ACC112 (cell line): Measurements from ENCODE around the gene PLA2G2D.

Experiments
- H2AFZ ChIP-seq: fragments of 200-600 bp; sonication (generic); one replicate; pipeline ENCODE4 v1.6.0; 2017; ENCODE audit warnings: antibody characterized with exemption, low read length; ENCODE audit not compliant: unreplicated experiment
- H3K27ac ChIP-seq: fragments of 200-600 bp; sonication (generic); 2 replicates; pipeline ENCODE4 v1.5.1; 2014; ENCODE audit warnings: low read depth, mild to moderate bottlenecking, antibody characterized with exemption, low read length, moderate library complexity
- H3K27me3 ChIP-seq: fragments of 200-600 bp; sonication (generic); 2 replicates; pipeline ENCODE4 v1.6.1; 2014; ENCODE audit warnings: mild to moderate bottlenecking, antibody characterized with exemption, low read length, moderate library complexity, mixed read lengths; ENCODE audit not compliant: insufficient read depth
- H3K36me3 ChIP-seq: fragments of 200-600 bp; sonication (generic); 2 replicates; pipeline ENCODE4 v1.6.1; 2016; ENCODE audit warnings: mild to moderate bottlenecking, antibody characterized with exemption, low read length, moderate library complexity, mixed read lengths; ENCODE audit not compliant: insufficient read depth
- H3K4me1 ChIP-seq: fragments of 200-600 bp; sonication (generic); one replicate; pipeline ENCODE4 v1.6.1; 2016; ENCODE audit warnings: low read length, mixed read lengths; ENCODE audit not compliant: insufficient read depth, unreplicated experiment, control insufficient read depth
- H3K4me3 ChIP-seq: fragments of 200-600 bp; sonication (generic); 2 replicates; pipeline ENCODE4 v1.5.1; 2014; ENCODE audit warnings: mild to moderate bottlenecking, low read depth, low read length
- H3K79me2 ChIP-seq: fragments of 200-600 bp; sonication (generic); one replicate; pipeline ENCODE4 v1.6.0; 2016; ENCODE audit warnings: low read length; ENCODE audit not compliant: control insufficient read depth, unreplicated experiment, insufficient read depth

Gene PLA2G2D

DNA sequence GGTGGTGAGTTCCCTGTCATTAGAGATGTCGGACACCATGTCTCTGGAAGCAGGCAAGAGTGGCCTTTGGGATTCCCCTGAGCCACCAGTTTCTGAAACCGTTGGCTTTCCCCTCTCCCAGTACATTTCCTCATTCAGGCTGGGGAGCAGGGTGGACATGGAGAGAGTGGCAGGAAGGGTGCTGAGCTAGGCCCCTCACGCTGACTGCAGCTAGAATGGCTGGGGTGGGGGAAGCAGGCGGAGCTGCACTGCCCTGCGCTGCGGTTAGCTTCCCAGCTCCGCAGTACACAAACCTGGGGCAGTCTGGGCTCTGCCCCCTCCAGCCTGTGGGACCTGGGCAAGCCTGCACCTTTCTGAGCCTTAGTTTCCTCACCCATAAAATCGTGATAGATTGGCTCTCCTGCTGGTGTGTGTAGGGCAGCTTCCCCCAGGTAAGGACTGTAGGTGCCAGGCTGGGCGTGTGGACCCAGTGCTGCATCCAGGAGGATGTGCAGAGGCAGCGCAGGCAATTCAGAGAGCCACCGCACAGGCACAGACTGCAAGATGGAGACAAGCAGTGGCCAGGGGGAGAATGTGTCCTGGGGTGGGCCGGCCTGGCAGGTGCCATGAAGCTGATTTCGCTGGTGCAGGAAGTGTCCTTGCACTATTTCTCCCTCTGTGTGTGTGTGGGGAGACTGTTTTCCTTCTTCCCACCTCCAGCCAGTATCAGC is 22.8 kb upstream of the PLA2G2D start:
- Histone ChIP-seq H2AFZ (no peak overlapping the region), H3K79me2 (no peaks in the 10 kb centered on the region), H3K4me3 (no peak overlapping the region), H3K27me3 (peaks cover 21% of the 10 kb centered on the region), H3K27ac (no peak overlapping the region), H3K4me1 (no peaks in the 10 kb centered on the region), H3K36me3 (no peaks in the 10 kb centered on the region)

DNA sequence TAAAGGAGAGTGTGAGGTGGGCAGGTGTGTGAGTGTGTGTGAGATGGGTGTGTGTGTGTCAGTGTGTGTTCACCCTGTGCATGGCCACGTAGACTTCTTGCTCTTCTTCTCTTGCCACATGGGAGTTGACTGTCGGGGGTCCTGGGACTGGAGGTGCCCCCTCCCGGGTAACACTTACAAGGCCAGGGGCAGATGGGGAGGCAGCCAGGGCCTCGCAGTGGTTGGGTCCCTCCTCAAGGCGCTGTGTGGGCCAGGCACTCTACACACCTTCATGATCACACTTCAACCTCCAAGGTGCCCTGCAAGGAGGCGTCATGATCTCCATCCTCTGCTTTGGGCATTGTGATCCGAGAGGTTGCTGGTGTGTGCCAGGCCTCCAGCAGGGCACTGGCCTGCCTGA is 22.1 kb upstream of the PLA2G2D start:
- no peak overlapping the region for H3K27ac ChIP-seq
- no peak overlapping the region for H3K4me3 ChIP-seq
- H3K36me3 ChIP-seq, result no peaks in the 10 kb centered on the region
- no peaks in the 10 kb centered on the region for H3K79me2 ChIP-seq
- no peak overlapping the region for H2AFZ ChIP-seq
- no peaks in the 10 kb centered on the region for H3K4me1 ChIP-seq
- H3K27me3 ChIP-seq, result peaks cover 26% of the 10 kb centered on the region

DNA sequence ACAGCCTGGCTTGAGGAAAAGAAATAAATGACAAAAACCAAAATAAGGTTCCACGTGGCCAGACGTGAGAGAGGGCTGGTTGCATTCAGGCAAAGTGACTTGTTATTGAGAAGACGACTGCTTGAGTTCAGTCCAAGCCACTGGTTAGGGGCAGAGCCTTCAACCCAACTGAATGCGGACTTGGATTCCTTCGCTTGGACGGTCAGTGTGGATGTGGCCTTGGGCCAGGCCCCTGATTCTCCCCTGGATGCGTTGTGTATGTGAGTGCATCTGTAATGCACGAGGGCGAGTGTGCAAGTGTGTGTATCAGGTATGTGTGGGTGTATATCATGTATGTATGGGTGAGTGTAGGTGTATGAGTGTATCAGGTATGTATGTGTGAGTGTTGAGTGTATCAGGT is 21.7 kb upstream of the PLA2G2D start:
- H3K27ac ChIP-seq, result no peak overlapping the region
- no peak overlapping the region for H2AFZ ChIP-seq
- H3K79me2 ChIP-seq, result no peaks in the 10 kb centered on the region
- peaks cover 27% of the 10 kb centered on the region for H3K27me3 ChIP-seq
- no peak overlapping the region for H3K4me3 ChIP-seq
- H3K36me3 ChIP-seq, result no peaks in the 10 kb centered on the region
- H3K4me1 ChIP-seq, result no peaks in the 10 kb centered on the region

DNA sequence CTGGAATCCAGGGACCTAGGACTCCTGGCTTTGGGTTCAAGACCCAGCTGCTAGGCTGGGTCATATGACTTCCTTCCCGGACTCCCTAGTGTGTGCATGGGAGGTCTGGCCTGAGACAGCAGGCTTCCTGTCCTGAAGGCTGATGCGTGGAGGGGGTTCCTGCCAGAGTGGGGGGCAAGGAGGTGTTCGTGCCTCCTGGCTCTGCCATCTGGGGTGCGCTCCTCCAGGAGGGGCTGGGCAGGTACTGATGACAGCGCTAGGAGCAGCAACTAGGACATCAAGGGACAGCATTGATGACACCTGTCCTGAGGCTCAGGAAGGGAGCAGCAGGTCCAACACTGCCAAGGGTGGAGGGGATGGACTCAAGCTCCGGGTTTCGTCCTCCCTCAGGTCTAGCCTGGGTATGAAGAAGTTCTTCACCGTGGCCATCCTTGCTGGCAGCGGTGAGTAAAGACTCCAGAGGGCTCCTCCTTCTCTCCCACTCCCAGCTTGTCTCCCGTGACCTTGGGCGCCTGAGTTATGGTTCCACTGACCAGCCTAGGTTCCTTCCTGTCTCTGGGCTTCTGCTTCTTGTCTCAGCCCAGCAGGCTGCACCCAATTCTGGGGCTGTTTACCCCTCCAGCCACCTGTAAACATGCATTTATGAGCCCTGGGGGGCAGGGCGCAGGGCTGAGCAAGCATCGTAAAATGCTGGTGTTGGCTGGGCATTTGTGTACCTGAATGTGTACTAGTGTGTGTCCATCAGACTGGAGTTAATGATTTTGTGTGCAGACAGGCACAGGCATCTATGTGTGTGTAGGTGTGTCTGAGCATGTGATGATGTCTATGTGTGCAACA is 20.7 kb upstream of the PLA2G2D start:
- Histone ChIP-seq H2AFZ (no peak overlapping the region), H3K4me1 (no peaks in the 10 kb centered on the region), H3K27me3 (peaks cover 33% of the 10 kb centered on the region), H3K4me3 (no peak overlapping the region), H3K36me3 (no peaks in the 10 kb centered on the region), H3K27ac (no peak overlapping the region), H3K79me2 (no peaks in the 10 kb centered on the region)

DNA sequence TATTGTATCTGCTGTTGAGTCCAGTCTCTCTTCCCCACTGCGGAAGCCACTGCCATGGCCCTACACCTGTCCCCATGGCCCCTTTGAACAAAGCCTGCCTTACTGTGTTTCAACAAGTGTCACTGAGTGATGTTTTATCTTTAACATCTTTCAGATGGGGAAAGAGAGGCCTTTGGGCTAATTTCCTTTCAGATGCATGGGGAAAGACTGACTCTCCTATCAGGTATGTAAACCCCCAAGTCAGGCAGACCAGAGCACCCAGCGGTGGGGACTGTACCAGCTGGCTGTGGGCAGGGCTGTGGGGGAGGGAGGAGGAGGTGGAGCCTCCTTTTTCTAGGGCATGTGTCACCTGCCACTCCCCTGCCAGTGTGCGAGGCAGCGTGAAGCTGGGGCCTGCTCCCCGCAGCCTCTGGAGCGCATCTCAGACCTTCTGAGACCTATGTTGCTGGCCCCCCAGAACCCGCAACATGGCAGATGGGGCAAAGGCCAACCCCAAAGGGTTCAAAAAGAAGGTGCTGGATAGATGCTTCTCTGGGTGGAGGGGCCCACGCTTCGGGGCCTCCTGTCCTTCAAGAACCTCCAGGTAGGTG is 19.7 kb upstream of the PLA2G2D start, which contains the start of gene PLA2G2F:
Gene PLA2G2F (plus strand): TSS at position 363 of the 590 bp plus-strand sequence. CDS start 105 bp downstream, at position 468.
- Histone ChIP-seq H3K36me3 (no peaks in the 10 kb centered on the region), H3K27me3 (peaks cover 33% of the 10 kb centered on the region), H3K79me2 (no peaks in the 10 kb centered on the region), H3K4me3 (no peak within 1 kb of the TSS), H3K27ac (no peak within 1 kb of the TSS), H2AFZ (no peak within 1 kb of the TSS), H3K4me1 (no peaks in the 10 kb centered on the region)

DNA sequence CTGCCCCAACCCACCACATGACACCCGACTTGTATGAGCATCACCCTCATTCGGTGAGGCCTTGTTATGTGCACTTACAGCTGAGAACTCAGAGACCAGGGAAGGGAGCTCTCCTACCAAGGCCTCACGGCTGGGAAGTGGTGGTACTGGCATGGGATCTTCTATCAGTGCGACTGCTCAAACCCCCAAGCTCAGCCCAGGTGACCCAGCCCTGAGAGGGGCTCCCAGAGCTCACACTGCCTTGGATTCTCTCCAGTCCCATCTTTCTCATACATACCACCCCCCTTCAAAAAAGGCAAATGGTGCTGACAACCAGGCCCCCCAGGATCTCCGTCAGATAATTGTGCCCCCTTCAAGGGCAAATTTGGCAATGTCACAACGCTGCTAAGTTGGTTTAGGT is 19.0 kb upstream of the PLA2G2D start:
- no peak overlapping the region for H2AFZ ChIP-seq
- no peak overlapping the region for H3K4me3 ChIP-seq
- no peaks in the 10 kb centered on the region for H3K36me3 ChIP-seq
- no peaks in the 10 kb centered on the region for H3K4me1 ChIP-seq
- H3K27me3 ChIP-seq, result peaks cover 32% of the 10 kb centered on the region
- H3K79me2 ChIP-seq, result no peaks in the 10 kb centered on the region
- no peak overlapping the region for H3K27ac ChIP-seq

DNA sequence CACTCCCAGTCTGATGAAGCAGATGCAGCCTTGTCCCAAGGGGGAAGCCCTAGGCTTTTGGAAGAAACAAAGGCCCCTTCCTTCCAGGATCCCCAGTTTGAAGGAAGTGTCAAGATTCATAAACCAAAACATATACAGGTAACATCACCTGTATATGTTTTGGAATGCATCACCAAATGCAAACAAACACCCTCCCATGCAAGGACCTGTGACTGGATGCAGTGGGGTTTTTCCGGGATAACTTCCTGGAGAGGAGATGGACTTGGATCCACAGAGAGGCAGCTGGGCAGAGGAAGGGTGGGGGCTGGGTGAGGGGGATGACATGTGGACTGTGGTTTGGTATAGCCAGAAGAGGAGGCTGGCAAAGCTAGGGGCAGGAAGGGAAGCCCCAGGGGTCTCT is 18.3 kb upstream of the PLA2G2D start:
- H3K4me1 ChIP-seq, result no peaks in the 10 kb centered on the region
- H3K36me3 ChIP-seq, result no peaks in the 10 kb centered on the region
- peaks cover 36% of the 10 kb centered on the region for H3K27me3 ChIP-seq
- H3K27ac ChIP-seq, result no peak overlapping the region
- no peak overlapping the region for H2AFZ ChIP-seq
- H3K4me3 ChIP-seq, result no peak overlapping the region
- no peaks in the 10 kb centered on the region for H3K79me2 ChIP-seq

DNA sequence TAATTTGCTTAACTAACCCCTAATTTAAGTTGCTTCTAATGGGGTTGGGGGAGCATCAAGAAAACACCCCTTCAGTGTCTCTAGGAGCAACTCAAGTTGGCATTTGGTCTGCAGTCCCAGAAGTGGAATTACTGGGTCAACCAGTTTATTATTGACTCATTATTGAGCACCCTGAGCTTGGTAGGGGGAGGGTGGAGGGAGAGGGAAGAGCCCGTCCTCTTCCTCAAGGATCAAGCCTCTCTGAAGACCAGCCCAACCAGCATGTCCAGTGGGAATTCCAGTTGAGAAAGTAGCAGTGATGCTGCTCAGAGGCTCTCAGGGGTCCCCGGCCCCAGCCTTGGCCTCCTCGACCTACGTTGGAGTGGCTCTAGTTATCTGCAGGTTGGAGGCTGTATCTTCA is 17.7 kb upstream of the PLA2G2D start:
- Histone ChIP-seq H3K27ac (no peak overlapping the region), H3K4me3 (no peak overlapping the region), H3K79me2 (no peaks in the 10 kb centered on the region), H3K36me3 (no peaks in the 10 kb centered on the region), H2AFZ (no peak overlapping the region), H3K27me3 (peaks cover 41% of the 10 kb centered on the region), H3K4me1 (no peaks in the 10 kb centered on the region)

DNA sequence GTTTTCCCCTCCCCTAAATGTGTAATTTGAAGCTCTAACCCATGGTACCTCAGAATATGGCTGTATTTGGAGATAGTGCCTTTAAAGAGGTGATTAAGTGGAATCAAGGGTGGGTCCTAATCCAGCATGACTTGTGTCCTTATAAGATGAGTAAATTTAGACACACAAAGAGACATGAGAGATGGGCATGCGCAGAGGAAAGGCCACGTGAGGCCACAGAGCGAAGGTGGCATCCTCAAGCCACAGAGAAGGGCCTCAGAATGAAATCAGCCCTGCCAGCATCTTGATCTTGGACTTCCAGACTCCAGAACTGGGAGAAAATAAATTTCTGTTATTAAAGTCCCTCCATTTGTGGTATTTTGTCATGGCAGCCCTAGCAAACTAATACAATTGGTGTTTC is 16.9 kb upstream of the PLA2G2D start:
- Histone ChIP-seq H3K27ac (no peak overlapping the region), H3K4me3 (no peak overlapping the region), H3K79me2 (no peaks in the 10 kb centered on the region), H3K27me3 (peaks cover 40% of the 10 kb centered on the region), H2AFZ (no peak overlapping the region), H3K4me1 (no peaks in the 10 kb centered on the region), H3K36me3 (no peaks in the 10 kb centered on the region)

DNA sequence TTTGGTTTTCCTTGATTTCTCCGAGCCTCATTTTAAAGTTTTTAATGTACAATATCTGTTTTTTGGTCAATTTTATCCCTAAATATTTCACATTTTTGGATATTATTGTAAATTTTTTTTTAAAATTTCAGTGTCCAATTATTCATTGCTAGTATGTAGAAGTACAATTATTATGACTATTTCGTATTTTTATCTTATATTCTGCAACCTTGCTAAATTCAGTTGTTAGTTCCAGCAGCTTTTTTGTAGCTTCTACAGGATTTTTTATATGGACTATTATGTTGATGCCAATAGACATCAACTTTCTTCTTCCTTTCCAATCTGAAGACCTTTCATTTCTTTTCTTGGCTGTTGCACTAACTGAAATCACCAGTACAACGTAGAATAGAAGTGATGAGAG is 15.7 kb upstream of the PLA2G2D start:
- H2AFZ ChIP-seq, result no peak overlapping the region
- no peaks in the 10 kb centered on the region for H3K36me3 ChIP-seq
- no peaks in the 10 kb centered on the region for H3K79me2 ChIP-seq
- peaks cover 40% of the 10 kb centered on the region for H3K27me3 ChIP-seq
- H3K4me3 ChIP-seq, result no peak overlapping the region
- no peaks in the 10 kb centered on the region for H3K4me1 ChIP-seq
- no peak overlapping the region for H3K27ac ChIP-seq
